ENCODE results near the gene PAQR6. TPM values are rescaled to one million over a fixed set of nuclear protein-coding genes. Genes with fewer than 3 reads are reported as not detected.

PAQR6 gene
- polyA plus RNA-seq, 1 donor from 2014 or later: 16.8 TPM

- Histone ChIP-seq H4K20me1 (ENCODE audit: insufficient read depth) (no peaks in the 10 kb centered on the region), H3K36me3 (ENCODE audit: insufficient read depth, low read length) (no peaks in the 10 kb centered on the region), H3K4me3 (ENCODE audit: low read length) (no peak overlapping the region), H3K79me2 (replicated peaks; ENCODE audit: insufficient read depth, low read length) (no peaks in the 10 kb centered on the region), H3K9me3 (ENCODE audit: low read length) (no peaks in the 10 kb centered on the region), H3K27me3 (ENCODE audit: insufficient read depth, low read depth, low read length) (no peaks in the 10 kb centered on the region), H3K9me2 (ENCODE audit: insufficient read depth, low read length) (no peaks in the 10 kb centered on the region), H3K9ac (ENCODE audit: low read length) (no peak overlapping the region), H3K4me2 (ENCODE audit: low read length) (no peak overlapping the region), H2AFZ (ENCODE audit: low read depth, low read length) (no peak overlapping the region), H3F3A (ENCODE audit: insufficient read depth, low read length, poor library complexity, severe bottlenecking) (no peaks in the 10 kb centered on the region), H3K27ac (ENCODE audit: low read length) (no peak overlapping the region)
- TF ChIP-seq EP300 (conservative IDR thresholded peaks at IDR 0.05; ENCODE audit: poor library complexity, severe bottlenecking) (no peak), POLR2AphosphoS5 (IDR thresholded peaks at IDR 0.05) (no peak), EZH2 (IDR thresholded peaks at IDR 0.05; ENCODE audit: borderline replicate concordance, insufficient read depth, low read length, poor library complexity, severe bottlenecking) (no peak), REST (IDR thresholded peaks at IDR 0.05; ENCODE audit: borderline replicate concordance) (no peak), SMC3 (conservative IDR thresholded peaks at IDR 0.05; ENCODE audit: poor library complexity) (no peak), TAF1 (IDR thresholded peaks at IDR 0.05; ENCODE audit: low read depth) (no peak), RAD21 (conservative IDR thresholded peaks at IDR 0.05) (no peak), MXI1 (conservative IDR thresholded peaks at IDR 0.05; ENCODE audit: poor library complexity, severe bottlenecking) (no peak)
- TF ChIP-seq, protein P1, sequence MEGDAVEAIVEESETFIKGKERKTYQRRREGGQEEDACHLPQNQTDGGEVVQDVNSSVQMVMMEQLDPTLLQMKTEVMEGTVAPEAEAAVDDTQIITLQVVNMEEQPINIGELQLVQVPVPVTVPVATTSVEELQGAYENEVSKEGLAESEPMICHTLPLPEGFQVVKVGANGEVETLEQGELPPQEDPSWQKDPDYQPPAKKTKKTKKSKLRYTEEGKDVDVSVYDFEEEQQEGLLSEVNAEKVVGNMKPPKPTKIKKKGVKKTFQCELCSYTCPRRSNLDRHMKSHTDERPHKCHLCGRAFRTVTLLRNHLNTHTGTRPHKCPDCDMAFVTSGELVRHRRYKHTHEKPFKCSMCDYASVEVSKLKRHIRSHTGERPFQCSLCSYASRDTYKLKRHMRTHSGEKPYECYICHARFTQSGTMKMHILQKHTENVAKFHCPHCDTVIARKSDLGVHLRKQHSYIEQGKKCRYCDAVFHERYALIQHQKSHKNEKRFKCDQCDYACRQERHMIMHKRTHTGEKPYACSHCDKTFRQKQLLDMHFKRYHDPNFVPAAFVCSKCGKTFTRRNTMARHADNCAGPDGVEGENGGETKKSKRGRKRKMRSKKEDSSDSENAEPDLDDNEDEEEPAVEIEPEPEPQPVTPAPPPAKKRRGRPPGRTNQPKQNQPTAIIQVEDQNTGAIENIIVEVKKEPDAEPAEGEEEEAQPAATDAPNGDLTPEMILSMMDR (IDR thresholded peaks at IDR 0.05; ENCODE audit: poor library complexity, severe bottlenecking): no peak
Observed at GRCh38 chr1:156257711-156258110, 9.9 kb upstream of the PAQR6 start.

GRCh38 chr1:156253634-156254033 is 5.8 kb upstream of the PAQR6 start:
- Histone ChIP-seq H2AFZ (ENCODE audit: low read depth, low read length) (no peak overlapping the region), H3K27ac (ENCODE audit: low read length) (no peak overlapping the region), H3K27me3 (ENCODE audit: insufficient read depth, low read depth, low read length) (no peaks in the 10 kb centered on the region), H3K4me3 (ENCODE audit: low read length) (no peak overlapping the region), H3K9ac (ENCODE audit: low read length) (no peak overlapping the region), H3K36me3 (ENCODE audit: insufficient read depth, low read length) (no peaks in the 10 kb centered on the region), H3K9me2 (ENCODE audit: insufficient read depth, low read length) (no peaks in the 10 kb centered on the region), H3K9me3 (ENCODE audit: low read length) (no peaks in the 10 kb centered on the region), H3K79me2 (replicated peaks; ENCODE audit: insufficient read depth, low read length) (no peaks in the 10 kb centered on the region), H3F3A (ENCODE audit: insufficient read depth, low read length, poor library complexity, severe bottlenecking) (no peaks in the 10 kb centered on the region), H4K20me1 (ENCODE audit: insufficient read depth) (no peaks in the 10 kb centered on the region), H3K4me2 (ENCODE audit: low read length) (no peak overlapping the region)
- no peak for TF ChIP-seq EZH2 (IDR thresholded peaks at IDR 0.05; ENCODE audit: borderline replicate concordance, insufficient read depth, low read length, poor library complexity, severe bottlenecking)
- no peak for TF ChIP-seq TAF1 (IDR thresholded peaks at IDR 0.05; ENCODE audit: low read depth)
- no peak for TF ChIP-seq REST (IDR thresholded peaks at IDR 0.05; ENCODE audit: borderline replicate concordance)
- TF ChIP-seq SMC3 (conservative IDR thresholded peaks at IDR 0.05; ENCODE audit: poor library complexity): no peak
- no peak for TF ChIP-seq MXI1 (conservative IDR thresholded peaks at IDR 0.05; ENCODE audit: poor library complexity, severe bottlenecking)
- no peak for TF ChIP-seq EP300 (conservative IDR thresholded peaks at IDR 0.05; ENCODE audit: poor library complexity, severe bottlenecking)
- no peak for TF ChIP-seq POLR2AphosphoS5 (IDR thresholded peaks at IDR 0.05)
- TF ChIP-seq RAD21 (conservative IDR thresholded peaks at IDR 0.05): no peak
- TF ChIP-seq, protein P1 (IDR thresholded peaks at IDR 0.05; ENCODE audit: poor library complexity, severe bottlenecking): no peak

All from neural cell (in vitro differentiated cells).